Liver (tissue), 9 donors: Measurements from ENCODE around the gene DGKH. TPM values are rescaled to one million over a fixed set of nuclear protein-coding genes. Genes with fewer than 3 reads are reported as not detected.
"Not testable (repeated sequence)": the region's sequence is repeated elsewhere in the genome, so short reads cannot be mapped to it uniquely, and the experiment has no call there.

ENCODE experiments used
- DNase-seq: peaks from one replicate; pipeline ENCODE4 v3.0.0-alpha.2; 2017; ENCODE audit warnings: low spot score
- H3K27ac ChIP-seq, 2 donors: one replicate each; pipeline ENCODE4 v1.7.0; 2013; ENCODE audit warnings: inconsistent platforms in 2 of 2, low read length in 2 of 2, control low read depth in 1 of 2, low read depth in 1 of 2, mild to moderate bottlenecking in 1 of 2
- H3K27me3 ChIP-seq, 4 donors: one replicate each; pipeline versions ENCODE4 v1.6.1 to v1.7.0; 2013; ENCODE audit warnings: low read length in 3 of 4, inconsistent platforms in 1 of 4, mild to moderate bottlenecking in 1 of 4, moderate library complexity in 1 of 4; ENCODE audit not compliant: control insufficient read depth in 4 of 4, insufficient read depth in 4 of 4
- H3K36me3 ChIP-seq, 4 donors: one replicate each; pipeline versions ENCODE4 v1.6.1 to v1.7.0; 2013; ENCODE audit warnings: low read length in 3 of 4, mild to moderate bottlenecking in 3 of 4, low read depth in 1 of 4, moderate library complexity in 1 of 4; ENCODE audit not compliant: control insufficient read depth in 4 of 4, insufficient read depth in 3 of 4
- H3K4me1 ChIP-seq, 4 donors: one replicate each; pipeline versions ENCODE4 v1.6.1 to v1.7.0; 2013; ENCODE audit warnings: low read length in 3 of 4, mild to moderate bottlenecking in 3 of 4, moderate library complexity in 1 of 4; ENCODE audit not compliant: control insufficient read depth in 4 of 4, insufficient read depth in 4 of 4
- H3K4me3 ChIP-seq, 3 donors: one replicate each; pipeline versions ENCODE4 v1.6.1 to v1.7.0; 2013; ENCODE audit warnings: low read length in 3 of 3, control low read depth in 1 of 3, low read depth in 1 of 3, mild to moderate bottlenecking in 1 of 3
- H3K9ac ChIP-seq, 2 donors: one replicate each; pipeline ENCODE4 v1.7.0; 2013; ENCODE audit warnings: low read length in 2 of 2, mild to moderate bottlenecking in 2 of 2, moderate library complexity in 2 of 2, control low read depth in 1 of 2, low read depth in 1 of 2
- H3K9me3 ChIP-seq, 4 donors: one replicate each; pipeline versions ENCODE4 v1.6.1 to v1.7.0; 2013; ENCODE audit warnings: low read length in 3 of 4; ENCODE audit not compliant: control insufficient read depth in 4 of 4
- EGR1 ChIP-seq, 2 donors: IDR thresholded peaks; 2 replicates each; pipeline ENCODE4 v1.6.1; 2016 to 2018; ENCODE audit warnings: antibody characterized with exemption in 2 of 2, low read depth in 2 of 2
- FOXA2 ChIP-seq: IDR thresholded peaks from 2 replicates; pipeline ENCODE4 v1.6.1; 2016; ENCODE audit warnings: antibody characterized with exemption
- GABPA ChIP-seq, 2 donors: IDR thresholded peaks in 1 of 2; conservative IDR thresholded peaks in 1 of 2; 2 replicates each; pipeline ENCODE4 v1.6.1; 2016; ENCODE audit warnings: antibody characterized with exemption in 2 of 2, mild to moderate bottlenecking in 1 of 2, moderate library complexity in 1 of 2
- HNF4A ChIP-seq, 2 donors: conservative IDR thresholded peaks; 2 replicates each; pipeline ENCODE4 v1.6.1; 2016; ENCODE audit warnings: antibody characterized with exemption in 2 of 2, mild to moderate bottlenecking in 2 of 2
- MAX ChIP-seq: IDR thresholded peaks from 2 replicates; pipeline ENCODE4 v1.6.1; 2016; ENCODE audit warnings: antibody characterized with exemption
- NR2F2 ChIP-seq: IDR thresholded peaks from 2 replicates; pipeline ENCODE4 v1.6.1; 2016; ENCODE audit warnings: antibody characterized with exemption
- RAD21 ChIP-seq, 2 donors: IDR thresholded peaks; 2 replicates each; pipeline ENCODE4 v1.6.1; 2016; ENCODE audit warnings: antibody characterized with exemption in 2 of 2, mild to moderate bottlenecking in 2 of 2
- REST ChIP-seq: IDR thresholded peaks from 2 replicates; pipeline ENCODE4 v1.6.1; 2016; ENCODE audit warnings: antibody characterized with exemption, mild to moderate bottlenecking
- TAF1 ChIP-seq: conservative IDR thresholded peaks from 2 replicates; pipeline ENCODE4 v1.6.1; 2016; ENCODE audit warnings: antibody characterized with exemption, mild to moderate bottlenecking
- YY1 ChIP-seq: IDR thresholded peaks from 2 replicates; pipeline ENCODE4 v1.6.1; 2016; ENCODE audit warnings: antibody characterized with exemption, mild to moderate bottlenecking
- WGBS: extraction: QIAGEN DNeasy Blood & Tissue Kit; methylation state at CpG from one replicate; pipeline ENCODE4 v1.1.7; 2013; 5-methylcytosine and 5-hydroxymethylcytosine counted together
- polyA plus RNA-seq, 2 donors: library from polyadenylated mRNA; stranded (reverse) in 1 of 2; unstranded in 1 of 2; fragments of 200-250 nt in 1 of 2; fragments of >200 nt in 1 of 2; fragmentation: Nextera tagmentation in 1 of 2; extraction: Ambion mirVana in 1 of 2; gene quantifications; one replicate each; pipeline versions ENCODE4 v1.2.1 to v1.2.3, GENCODE V29; 2013 to 2015
- total RNA-seq, 2 donors: library from RNA; depleted of rRNA; stranded (reverse); fragments of >200 nt; gene quantifications; one replicate each; pipeline ENCODE4 v1.2.3, GENCODE V29; 2014
- TF ChIP-seq, protein P1 (sequence below): fragments of 150-350 bp; IDR thresholded peaks from 2 replicates; pipeline ENCODE4 v1.5.1; 2017; ENCODE audit warnings: improper control_type of control experiment, low read depth, low read length; ENCODE audit not compliant: missing input control
- TF ChIP-seq, protein P2 (sequence below): IDR thresholded peaks from 2 replicates; pipeline ENCODE4 v1.6.1; 2016; ENCODE audit warnings: antibody characterized with exemption
- TF ChIP-seq, protein P3 (sequence below): IDR thresholded peaks from 2 replicates; pipeline ENCODE4 v1.6.1; 2016; ENCODE audit warnings: antibody characterized with exemption
- donor health status: healthy.
- donor health status: healthy.
- donor health status: healthy.
- donor health status: healthy.
- donor health status: healthy.

The DGKH gene
- total and polyA plus RNA-seq, 4 donors = 0.25 to 3.7 (median 0.97) TPM

GRCh38 chr13:42140494-42140893, 92.0 kb downstream of the DGKH start:
- no peak for TF ChIP-seq TAF1
- TF ChIP-seq, protein P1, sequence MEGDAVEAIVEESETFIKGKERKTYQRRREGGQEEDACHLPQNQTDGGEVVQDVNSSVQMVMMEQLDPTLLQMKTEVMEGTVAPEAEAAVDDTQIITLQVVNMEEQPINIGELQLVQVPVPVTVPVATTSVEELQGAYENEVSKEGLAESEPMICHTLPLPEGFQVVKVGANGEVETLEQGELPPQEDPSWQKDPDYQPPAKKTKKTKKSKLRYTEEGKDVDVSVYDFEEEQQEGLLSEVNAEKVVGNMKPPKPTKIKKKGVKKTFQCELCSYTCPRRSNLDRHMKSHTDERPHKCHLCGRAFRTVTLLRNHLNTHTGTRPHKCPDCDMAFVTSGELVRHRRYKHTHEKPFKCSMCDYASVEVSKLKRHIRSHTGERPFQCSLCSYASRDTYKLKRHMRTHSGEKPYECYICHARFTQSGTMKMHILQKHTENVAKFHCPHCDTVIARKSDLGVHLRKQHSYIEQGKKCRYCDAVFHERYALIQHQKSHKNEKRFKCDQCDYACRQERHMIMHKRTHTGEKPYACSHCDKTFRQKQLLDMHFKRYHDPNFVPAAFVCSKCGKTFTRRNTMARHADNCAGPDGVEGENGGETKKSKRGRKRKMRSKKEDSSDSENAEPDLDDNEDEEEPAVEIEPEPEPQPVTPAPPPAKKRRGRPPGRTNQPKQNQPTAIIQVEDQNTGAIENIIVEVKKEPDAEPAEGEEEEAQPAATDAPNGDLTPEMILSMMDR = no peak
- TF ChIP-seq, protein P2, sequence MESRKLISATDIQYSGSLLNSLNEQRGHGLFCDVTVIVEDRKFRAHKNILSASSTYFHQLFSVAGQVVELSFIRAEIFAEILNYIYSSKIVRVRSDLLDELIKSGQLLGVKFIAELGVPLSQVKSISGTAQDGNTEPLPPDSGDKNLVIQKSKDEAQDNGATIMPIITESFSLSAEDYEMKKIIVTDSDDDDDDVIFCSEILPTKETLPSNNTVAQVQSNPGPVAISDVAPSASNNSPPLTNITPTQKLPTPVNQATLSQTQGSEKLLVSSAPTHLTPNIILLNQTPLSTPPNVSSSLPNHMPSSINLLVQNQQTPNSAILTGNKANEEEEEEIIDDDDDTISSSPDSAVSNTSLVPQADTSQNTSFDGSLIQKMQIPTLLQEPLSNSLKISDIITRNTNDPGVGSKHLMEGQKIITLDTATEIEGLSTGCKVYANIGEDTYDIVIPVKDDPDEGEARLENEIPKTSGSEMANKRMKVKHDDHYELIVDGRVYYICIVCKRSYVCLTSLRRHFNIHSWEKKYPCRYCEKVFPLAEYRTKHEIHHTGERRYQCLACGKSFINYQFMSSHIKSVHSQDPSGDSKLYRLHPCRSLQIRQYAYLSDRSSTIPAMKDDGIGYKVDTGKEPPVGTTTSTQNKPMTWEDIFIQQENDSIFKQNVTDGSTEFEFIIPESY = no peak
- no peak for TF ChIP-seq GABPA (IDR thresholded peaks at IDR 0.05 in 1 of 2, conservative IDR thresholded peaks at IDR 0.05 in 1 of 2)
- TF ChIP-seq REST = no peak
- no peak for TF ChIP-seq HNF4A (conservative IDR thresholded peaks at IDR 0.05)
- no peak for TF ChIP-seq NR2F2
- no peak for TF ChIP-seq MAX
- no peak for TF ChIP-seq EGR1 (IDR thresholded peaks at IDR 0.05; ENCODE audit: low read depth in 2 of 2)
- no peak for TF ChIP-seq YY1
- no peak for TF ChIP-seq RAD21 (IDR thresholded peaks at IDR 0.05)
- no peak for TF ChIP-seq FOXA2
- TF ChIP-seq, protein P3, sequence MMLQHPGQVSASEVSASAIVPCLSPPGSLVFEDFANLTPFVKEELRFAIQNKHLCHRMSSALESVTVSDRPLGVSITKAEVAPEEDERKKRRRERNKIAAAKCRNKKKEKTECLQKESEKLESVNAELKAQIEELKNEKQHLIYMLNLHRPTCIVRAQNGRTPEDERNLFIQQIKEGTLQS = no peak
- Histone ChIP-seq H3K4me1 (no peaks in the 10 kb centered on the region), H3K27me3 (no peaks in the 10 kb centered on the region), H3K36me3 (no peaks in the 10 kb centered on the region), H3K4me3 (no peak overlapping the region), H3K9ac (no peak overlapping the region), H3K9me3 (no peaks in the 10 kb centered on the region), H3K27ac (no peak overlapping the region)
- WGBS = 91% methylated on average over 2 of the region's 2 CpGs
- DNase-seq = no peak

DNA sequence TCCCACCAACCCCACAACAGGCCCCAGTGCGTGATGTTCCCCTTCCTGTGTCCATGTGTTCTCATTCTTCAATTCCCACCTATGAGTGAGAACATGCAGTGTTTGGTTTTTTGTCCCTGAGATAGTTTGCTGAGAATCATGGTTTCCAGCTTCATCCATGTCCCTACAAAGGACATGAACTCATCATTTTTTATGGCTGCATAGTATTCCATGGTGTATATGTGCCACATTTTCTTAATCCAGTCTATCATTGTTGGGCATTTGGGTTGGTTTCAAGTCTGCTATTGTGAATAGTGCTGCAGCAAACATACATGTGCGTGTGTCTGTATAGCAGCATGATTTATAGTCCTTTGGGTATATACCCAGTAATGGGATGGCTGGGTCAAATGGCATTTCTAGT, 92.6 kb downstream of the DGKH start:
- not testable (repeated sequence) for H3K27me3 ChIP-seq, H3K36me3 ChIP-seq, H3K4me1 ChIP-seq, H3K9me3 ChIP-seq, DNase-seq, H3K4me3 ChIP-seq, H3K27ac ChIP-seq, H3K9ac ChIP-seq
- WGBS = 95% methylated on average over 2 of the region's 2 CpGs
